ENCODE measurements around the gene MUC5AC. TPM values are rescaled to one million over a fixed set of nuclear protein-coding genes. Genes with fewer than 3 reads are reported as not detected.

The MUC5AC gene
- total RNA-seq, 2 donors from 2014 or later = not detected

- no peak for DNase-seq
- ATAC-seq = no peak
- no peaks in the 10 kb centered on the region for H3K4me1 Mint-ChIP-seq
- H3K27ac Mint-ChIP-seq = no peak overlapping the region
- H3K4me3 Mint-ChIP-seq = no peak overlapping the region
- H3K36me3 Mint-ChIP-seq (ENCODE audit: low read depth) = no peaks in the 10 kb centered on the region
- peaks cover 18% of the 10 kb centered on the region for H3K27me3 Mint-ChIP-seq
- H3K9me3 ChIP-seq (ENCODE audit: control insufficient read depth, low read length, poor library complexity, severe bottlenecking) = no peaks in the 10 kb centered on the region
These were observed 42.9 kb downstream of the MUC5AC start for GRCh38 chr11:1200611-1201191.

- H3K4me1 Mint-ChIP-seq = no peaks in the 10 kb centered on the region
- no peaks in the 10 kb centered on the region for H3K36me3 Mint-ChIP-seq (ENCODE audit: low read depth)
- H3K27ac Mint-ChIP-seq = no peak overlapping the region
- H3K27me3 Mint-ChIP-seq = peaks cover 16% of the 10 kb centered on the region
- no peak for DNase-seq
- no peak for ATAC-seq
- no peaks in the 10 kb centered on the region for H3K9me3 ChIP-seq (ENCODE audit: control insufficient read depth, low read length, poor library complexity, severe bottlenecking)
- H3K4me3 Mint-ChIP-seq = no peak overlapping the region
These were observed 43.8 kb downstream of the MUC5AC start for GRCh38 chr11:1201395-1202153.

GRCh38 chr11:1202154-1202775 lies 44.5 kb downstream of the MUC5AC start:
- no peak overlapping the region for H3K4me3 Mint-ChIP-seq
- H3K9me3 ChIP-seq (ENCODE audit: control insufficient read depth, low read length, poor library complexity, severe bottlenecking) = no peaks in the 10 kb centered on the region
- H3K27me3 Mint-ChIP-seq = peaks cover 14% of the 10 kb centered on the region
- no peaks in the 10 kb centered on the region for H3K36me3 Mint-ChIP-seq (ENCODE audit: low read depth)
- H3K4me1 Mint-ChIP-seq = no peaks in the 10 kb centered on the region
- no peak overlapping the region for H3K27ac Mint-ChIP-seq
- ATAC-seq = peak; percentile 20
- DNase-seq = peak in 2 of 3 donors; percentile 7

GRCh38 chr11:1202776-1203504 lies 45.2 kb downstream of the MUC5AC start:
- no peaks in the 10 kb centered on the region for H3K4me1 Mint-ChIP-seq
- H3K27me3 Mint-ChIP-seq = peaks cover 14% of the 10 kb centered on the region
- DNase-seq = peak; percentile 43 to 68 (median 44)
- H3K4me3 Mint-ChIP-seq = no peak overlapping the region
- H3K9me3 ChIP-seq (ENCODE audit: control insufficient read depth, low read length, poor library complexity, severe bottlenecking) = no peaks in the 10 kb centered on the region
- H3K36me3 Mint-ChIP-seq (ENCODE audit: low read depth) = no peaks in the 10 kb centered on the region
- no peak overlapping the region for H3K27ac Mint-ChIP-seq
- peak; percentile 87 for ATAC-seq

- H3K27ac Mint-ChIP-seq = no peak overlapping the region
- DNase-seq = peak in 2 of 3 donors; percentile 5 to 10
These were observed 45.9 kb downstream of the MUC5AC start for GRCh38 chr11:1203505-1204271.

GRCh38 chr11:1204381-1205101 lies 46.8 kb downstream of the MUC5AC start:
- H3K9me3 ChIP-seq (ENCODE audit: control insufficient read depth, low read length, poor library complexity, severe bottlenecking) = no peaks in the 10 kb centered on the region
- no peak for ATAC-seq
- peak in 2 of 3 donors; percentile 6 to 10 for DNase-seq
- Mint-ChIP-seq H3K4me3 (no peak overlapping the region), H3K27ac (no peak overlapping the region), H3K4me1 (no peaks in the 10 kb centered on the region), H3K27me3 (peaks cover 14% of the 10 kb centered on the region), H3K36me3 (ENCODE audit: low read depth) (no peaks in the 10 kb centered on the region)

More at GRCh38 chr11:1203505-1204271, 45.9 kb downstream of the MUC5AC start:
- ATAC-seq = no peak
- Mint-ChIP-seq H3K4me1 (no peaks in the 10 kb centered on the region), H3K4me3 (no peak overlapping the region), H3K36me3 (ENCODE audit: low read depth) (no peaks in the 10 kb centered on the region), H3K27me3 (peaks cover 14% of the 10 kb centered on the region)
- no peaks in the 10 kb centered on the region for H3K9me3 ChIP-seq (ENCODE audit: control insufficient read depth, low read length, poor library complexity, severe bottlenecking)

GRCh38 chr11:1205121-1205986 lies 47.6 kb downstream of the MUC5AC start:
- Mint-ChIP-seq H3K27ac (no peak overlapping the region), H3K4me3 (no peak overlapping the region), H3K27me3 (peaks cover 14% of the 10 kb centered on the region), H3K4me1 (no peaks in the 10 kb centered on the region), H3K36me3 (ENCODE audit: low read depth) (no peaks in the 10 kb centered on the region)
- DNase-seq (peak in 1 of 3 donors; percentile 9), ATAC-seq (no peak)
- H3K9me3 ChIP-seq (ENCODE audit: control insufficient read depth, low read length, poor library complexity, severe bottlenecking) = no peaks in the 10 kb centered on the region

GRCh38 chr11:1205987-1206331 lies 48.2 kb downstream of the MUC5AC start:
- H3K4me1 Mint-ChIP-seq = no peaks in the 10 kb centered on the region
- ATAC-seq (no peak), DNase-seq (peak in 1 of 3 donors; percentile 9)
- no peak overlapping the region for H3K4me3 Mint-ChIP-seq
- peaks cover 14% of the 10 kb centered on the region for H3K27me3 Mint-ChIP-seq
- no peak overlapping the region for H3K27ac Mint-ChIP-seq
- H3K9me3 ChIP-seq (ENCODE audit: control insufficient read depth, low read length, poor library complexity, severe bottlenecking) = peaks cover 1% of the 10 kb centered on the region
- no peaks in the 10 kb centered on the region for H3K36me3 Mint-ChIP-seq (ENCODE audit: low read depth)

GRCh38 chr11:1206391-1207271 lies 48.9 kb downstream of the MUC5AC start:
- H3K27ac Mint-ChIP-seq = no peak overlapping the region
- no peak for ATAC-seq
- no peaks in the 10 kb centered on the region for H3K36me3 Mint-ChIP-seq (ENCODE audit: low read depth)

GRCh38 chr11:1207401-1208143 lies 49.8 kb downstream of the MUC5AC start:
- DNase-seq (peak in 2 of 3 donors; percentile 6), ATAC-seq (no peak)
- Mint-ChIP-seq H3K4me3 (no peak overlapping the region), H3K27ac (no peak overlapping the region), H3K27me3 (peaks cover 14% of the 10 kb centered on the region), H3K4me1 (no peaks in the 10 kb centered on the region), H3K36me3 (ENCODE audit: low read depth) (no peaks in the 10 kb centered on the region)
- peaks cover 9% of the 10 kb centered on the region for H3K9me3 ChIP-seq (ENCODE audit: control insufficient read depth, low read length, poor library complexity, severe bottlenecking)

More at GRCh38 chr11:1206391-1207271, 48.9 kb downstream of the MUC5AC start:
- Mint-ChIP-seq H3K4me3 (no peak overlapping the region), H3K4me1 (no peaks in the 10 kb centered on the region), H3K27me3 (peaks cover 14% of the 10 kb centered on the region)
- DNase-seq = peak in 2 of 3 donors; percentile 3 to 9
- peaks cover 8% of the 10 kb centered on the region for H3K9me3 ChIP-seq (ENCODE audit: control insufficient read depth, low read length, poor library complexity, severe bottlenecking)
